GM12875 (cell line): Measurements from ENCODE around the gene SLC36A4.
"Not testable (repeated sequence)": the region's sequence is repeated elsewhere in the genome, so short reads cannot be mapped to it uniquely, and the experiment has no call there.

Experiments
- H3K4me3 ChIP-seq: one replicate; pipeline ENCODE4 v1.5.1; 2011; ENCODE audit warnings: low read depth, low read length, control low read depth
- TF ChIP-seq, protein P1 (sequence below): IDR thresholded peaks from 2 replicates; pipeline ENCODE4 v1.5.1; 2011; ENCODE audit warnings: low read depth, mild to moderate bottlenecking, control low read depth, inconsistent platforms, low read length, moderate library complexity, borderline replicate concordance; ENCODE audit not compliant: insufficient read depth

SLC36A4 gene

DNA sequence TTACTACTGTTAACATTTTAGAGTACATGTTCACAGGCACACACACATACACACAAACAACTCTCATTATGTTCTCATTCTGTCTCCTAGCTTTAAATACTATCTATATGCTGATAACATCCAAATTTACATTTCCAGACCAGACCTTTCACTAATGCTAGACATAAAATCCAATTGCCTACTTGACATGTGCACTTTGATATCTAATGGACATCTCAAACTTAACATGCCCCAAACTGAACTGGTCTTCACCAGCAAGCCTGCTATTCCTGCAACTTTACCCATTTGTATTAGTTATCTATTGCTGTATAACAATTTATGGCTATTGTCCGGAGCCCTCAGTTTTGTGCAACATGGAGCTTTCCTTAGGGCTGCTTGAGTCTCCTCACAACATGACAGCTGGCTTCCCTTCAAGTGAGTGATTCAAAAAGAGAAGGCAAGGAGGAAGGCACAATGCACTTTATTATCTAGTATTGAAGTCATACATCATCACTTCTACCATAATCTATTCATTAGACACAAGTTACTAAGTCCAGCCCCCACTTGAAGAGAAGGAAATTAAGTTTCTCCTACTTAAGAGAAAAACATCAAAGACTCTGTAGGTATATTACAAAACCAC, 3.0 kb downstream of the SLC36A4 start:
- no peak overlapping the region for H3K4me3 ChIP-seq
- TF ChIP-seq, protein P1, sequence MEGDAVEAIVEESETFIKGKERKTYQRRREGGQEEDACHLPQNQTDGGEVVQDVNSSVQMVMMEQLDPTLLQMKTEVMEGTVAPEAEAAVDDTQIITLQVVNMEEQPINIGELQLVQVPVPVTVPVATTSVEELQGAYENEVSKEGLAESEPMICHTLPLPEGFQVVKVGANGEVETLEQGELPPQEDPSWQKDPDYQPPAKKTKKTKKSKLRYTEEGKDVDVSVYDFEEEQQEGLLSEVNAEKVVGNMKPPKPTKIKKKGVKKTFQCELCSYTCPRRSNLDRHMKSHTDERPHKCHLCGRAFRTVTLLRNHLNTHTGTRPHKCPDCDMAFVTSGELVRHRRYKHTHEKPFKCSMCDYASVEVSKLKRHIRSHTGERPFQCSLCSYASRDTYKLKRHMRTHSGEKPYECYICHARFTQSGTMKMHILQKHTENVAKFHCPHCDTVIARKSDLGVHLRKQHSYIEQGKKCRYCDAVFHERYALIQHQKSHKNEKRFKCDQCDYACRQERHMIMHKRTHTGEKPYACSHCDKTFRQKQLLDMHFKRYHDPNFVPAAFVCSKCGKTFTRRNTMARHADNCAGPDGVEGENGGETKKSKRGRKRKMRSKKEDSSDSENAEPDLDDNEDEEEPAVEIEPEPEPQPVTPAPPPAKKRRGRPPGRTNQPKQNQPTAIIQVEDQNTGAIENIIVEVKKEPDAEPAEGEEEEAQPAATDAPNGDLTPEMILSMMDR = no peak

DNA sequence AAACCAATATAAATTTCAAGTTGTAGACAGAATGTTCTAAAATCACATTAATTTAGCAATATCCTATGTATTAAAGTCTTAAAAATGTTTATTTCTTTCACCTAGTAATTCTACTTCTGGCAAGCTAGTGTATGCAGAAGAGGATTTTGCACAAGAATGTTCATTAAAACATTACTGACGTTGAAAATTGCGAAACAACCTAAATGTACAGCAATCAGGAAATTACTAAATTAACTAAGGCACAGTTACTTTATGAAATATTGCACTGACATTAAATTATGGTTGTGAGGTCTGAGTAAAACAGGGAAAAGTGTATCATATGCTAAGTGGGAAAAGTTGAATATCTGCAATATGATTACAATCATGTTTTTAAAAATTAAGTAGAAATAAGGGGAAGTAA, 4.1 kb downstream of the SLC36A4 start:
- H3K4me3 ChIP-seq = no peak overlapping the region
- TF ChIP-seq, protein P1 = no peak

DNA sequence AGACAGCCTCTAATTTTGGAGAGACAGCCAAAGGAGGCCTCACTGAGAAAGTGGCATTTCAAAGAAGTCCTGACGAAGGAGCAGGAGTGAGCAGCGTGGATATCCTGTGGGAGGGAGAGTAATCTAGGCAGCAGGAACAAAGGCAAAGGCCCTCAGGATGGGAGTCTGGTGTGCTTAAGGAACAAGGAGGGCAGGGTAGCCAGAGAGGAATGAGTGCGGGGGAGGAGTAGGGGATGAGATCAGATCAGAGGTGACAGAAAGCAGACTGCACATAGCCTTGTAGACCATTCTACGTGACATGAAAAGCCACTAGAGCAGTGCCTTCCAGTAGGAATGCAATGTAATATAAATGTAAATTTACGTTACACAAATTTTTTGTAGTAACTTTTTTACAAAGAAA, 5.6 kb downstream of the SLC36A4 start:
- TF ChIP-seq, protein P1 = no peak
- no peak overlapping the region for H3K4me3 ChIP-seq

DNA sequence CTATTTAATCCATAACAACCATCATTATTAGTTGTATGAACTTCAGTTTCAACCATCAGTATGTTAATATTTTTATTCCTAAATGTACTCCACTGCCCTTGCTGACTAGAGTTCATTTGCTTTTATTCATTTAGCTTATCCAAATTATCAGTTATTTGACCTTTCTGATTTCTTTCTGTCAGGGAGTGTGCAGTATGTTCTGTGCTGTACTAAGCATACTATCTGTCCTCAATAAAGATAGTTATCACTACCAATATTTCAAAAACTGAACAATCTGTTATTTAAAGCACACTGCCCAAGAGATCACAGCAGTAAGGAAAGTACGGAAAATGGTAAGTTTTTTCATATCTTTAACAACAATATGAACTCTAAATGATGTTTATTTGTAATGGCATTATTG, 8.3 kb downstream of the SLC36A4 start:
- TF ChIP-seq, protein P1 = no peak
- H3K4me3 ChIP-seq = no peak overlapping the region

DNA sequence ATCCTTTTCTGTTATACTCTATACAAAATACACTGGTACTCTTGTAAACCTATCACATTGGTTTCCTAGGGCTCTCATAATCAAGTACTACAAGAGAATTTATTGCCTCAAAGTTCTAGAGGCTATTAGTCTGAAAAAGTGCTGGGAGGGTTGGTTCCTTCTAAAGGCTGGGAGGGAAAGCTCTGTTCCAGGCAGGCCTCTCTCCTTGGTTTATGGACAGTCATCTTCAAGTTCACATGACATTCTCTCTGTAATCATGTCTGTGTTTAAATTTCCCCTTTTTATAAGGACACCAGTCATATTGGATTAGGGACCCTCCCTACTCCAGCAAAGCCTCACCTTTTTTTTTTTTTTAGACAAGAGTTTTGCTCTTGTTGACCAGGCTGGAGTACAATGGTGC, 9.1 kb downstream of the SLC36A4 start:
- no peak overlapping the region for H3K4me3 ChIP-seq
- TF ChIP-seq, protein P1 = no peak

DNA sequence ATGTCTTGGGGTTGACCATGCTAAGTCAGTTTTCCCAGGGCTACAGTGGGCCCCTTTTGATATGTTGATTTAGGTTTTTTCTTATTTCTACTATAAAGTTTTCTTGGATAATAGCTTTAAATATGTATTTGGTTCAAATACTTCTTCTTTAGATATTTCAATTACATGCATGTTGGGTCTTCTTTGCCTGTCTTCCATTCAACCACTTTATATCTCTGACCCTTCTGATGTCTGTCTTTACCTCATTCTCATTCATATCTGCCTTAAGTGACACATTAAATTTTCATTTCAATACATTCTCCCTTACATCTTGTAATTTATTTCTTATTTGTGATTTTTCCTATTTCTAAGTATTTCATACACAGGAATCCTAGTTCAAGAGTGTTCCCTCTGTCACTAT, 10.5 kb downstream of the SLC36A4 start:
- TF ChIP-seq, protein P1 = no peak
- H3K4me3 ChIP-seq = no peak overlapping the region

DNA sequence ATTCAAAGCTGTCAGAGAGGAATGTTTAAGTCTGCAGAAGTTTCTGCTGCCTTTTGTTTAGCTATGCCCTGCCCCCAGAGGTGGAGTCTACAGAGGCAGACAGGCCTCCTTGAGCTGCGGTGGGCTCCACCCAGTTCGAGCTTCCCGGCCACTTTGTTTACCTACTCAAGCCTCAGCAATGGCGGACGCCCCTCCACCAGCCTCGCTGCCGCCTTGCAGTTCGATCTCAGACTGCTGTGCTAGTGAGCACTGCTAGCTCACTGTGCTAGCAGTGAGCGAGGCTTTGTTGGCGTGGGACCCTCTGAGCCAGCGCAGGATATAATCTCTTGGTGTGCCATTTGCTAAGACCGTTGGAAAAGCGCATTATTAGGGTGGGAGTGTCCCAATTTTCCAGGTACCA, 19.9 kb downstream of the SLC36A4 start:
- H3K4me3 ChIP-seq = not testable (repeated sequence)
